Measurements from ENCODE around the gene ADGRG6.

GRCh38 chr6:142482974-142483373, 181.2 kb downstream of the ADGRG6 start:
- TF ChIP-seq, protein P1, sequence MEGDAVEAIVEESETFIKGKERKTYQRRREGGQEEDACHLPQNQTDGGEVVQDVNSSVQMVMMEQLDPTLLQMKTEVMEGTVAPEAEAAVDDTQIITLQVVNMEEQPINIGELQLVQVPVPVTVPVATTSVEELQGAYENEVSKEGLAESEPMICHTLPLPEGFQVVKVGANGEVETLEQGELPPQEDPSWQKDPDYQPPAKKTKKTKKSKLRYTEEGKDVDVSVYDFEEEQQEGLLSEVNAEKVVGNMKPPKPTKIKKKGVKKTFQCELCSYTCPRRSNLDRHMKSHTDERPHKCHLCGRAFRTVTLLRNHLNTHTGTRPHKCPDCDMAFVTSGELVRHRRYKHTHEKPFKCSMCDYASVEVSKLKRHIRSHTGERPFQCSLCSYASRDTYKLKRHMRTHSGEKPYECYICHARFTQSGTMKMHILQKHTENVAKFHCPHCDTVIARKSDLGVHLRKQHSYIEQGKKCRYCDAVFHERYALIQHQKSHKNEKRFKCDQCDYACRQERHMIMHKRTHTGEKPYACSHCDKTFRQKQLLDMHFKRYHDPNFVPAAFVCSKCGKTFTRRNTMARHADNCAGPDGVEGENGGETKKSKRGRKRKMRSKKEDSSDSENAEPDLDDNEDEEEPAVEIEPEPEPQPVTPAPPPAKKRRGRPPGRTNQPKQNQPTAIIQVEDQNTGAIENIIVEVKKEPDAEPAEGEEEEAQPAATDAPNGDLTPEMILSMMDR (conservative IDR thresholded peaks at IDR 0.05; ENCODE audit: low read length): no peak
- TF ChIP-seq EZH2phosphoT487 (IDR thresholded peaks at IDR 0.05; ENCODE audit: borderline replicate concordance): no peak
